AG04450 (cell line): ENCODE data around the gene SPTSSB. TPM values are rescaled to one million over a fixed set of nuclear protein-coding genes. Genes with fewer than 3 reads are reported as not detected.
A peak's percentile ranks its signal among the peaks of the same experiment; 100 is the strongest.

Experiments
- CTCF ChIA-PET: fragments of 300-600, 350-600 bp; formaldehyde crosslinking; extraction: SDS; loops from one replicate; lab custom pipeline; 2022; ENCODE audit warnings: antibody characterized with exemption, inconsistent platforms; lab: Charles Lee
- POLR2A ChIA-PET: fragments of 350-600 bp; formaldehyde crosslinking; extraction: SDS; loops from one replicate; lab custom pipeline; 2021; ENCODE audit warnings: antibody characterized with exemption, inconsistent platforms; lab: Yijun Ruan, JAX
- DNase-seq: peaks from one replicate; pipeline ENCODE4 v3.0.0-alpha.2; 2011; ENCODE audit warnings: low read depth, low spot score
- H3K27ac ChIP-seq: one replicate; pipeline ENCODE4 v1.5.1; 2012; ENCODE audit warnings: low read depth, low read length, control low read depth
- H3K27me3 ChIP-seq: one replicate; pipeline ENCODE4 v1.6.0; 2012; ENCODE audit warnings: low read length; ENCODE audit not compliant: control insufficient read depth, insufficient read depth
- H3K4me3 ChIP-seq: 2 replicates; pipeline ENCODE4 v1.5.1; 2011; ENCODE audit warnings: mild to moderate bottlenecking, low read depth, low read length, control low read depth
- H3K9me3 ChIP-seq: 2 replicates; pipeline ENCODE4 v1.5.1; 2012; ENCODE audit warnings: low read length; ENCODE audit not compliant: control insufficient read depth, insufficient read depth
- polyA plus RNA-seq: library from polyadenylated mRNA; depleted of rRNA; stranded (reverse); fragments of >200 nt; gene quantifications from 2 replicates; pipeline ENCODE4 v1.2.3, GENCODE V29; 2011
- TF ChIP-seq, protein P1 (sequence below): IDR thresholded peaks from 2 replicates; pipeline ENCODE4 v1.5.1; 2011; ENCODE audit warnings: low read depth, low read length, control low read depth, inconsistent platforms

SPTSSB gene
- polyA plus RNA-seq, 1 experiment: not detected

DNA sequence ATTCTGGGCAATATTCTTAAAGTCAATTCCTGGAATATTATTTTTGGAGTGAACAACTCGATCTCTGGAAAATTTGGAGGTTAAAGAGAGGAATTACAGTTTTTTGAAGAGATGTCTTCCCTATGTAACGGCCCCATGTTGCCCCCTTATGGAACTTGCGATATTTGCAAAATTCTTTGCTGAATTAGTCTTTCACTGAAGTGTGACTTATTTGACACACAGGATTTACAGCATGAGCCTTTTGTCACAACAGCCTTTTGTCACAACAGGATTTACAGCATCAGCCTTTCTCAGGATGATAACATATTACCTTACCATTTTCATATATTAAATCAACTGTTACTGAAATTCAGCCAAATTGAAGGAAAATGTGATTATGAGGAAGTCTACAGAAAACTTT is 37.8 kb upstream of the SPTSSB start:
- TF ChIP-seq, protein P1, sequence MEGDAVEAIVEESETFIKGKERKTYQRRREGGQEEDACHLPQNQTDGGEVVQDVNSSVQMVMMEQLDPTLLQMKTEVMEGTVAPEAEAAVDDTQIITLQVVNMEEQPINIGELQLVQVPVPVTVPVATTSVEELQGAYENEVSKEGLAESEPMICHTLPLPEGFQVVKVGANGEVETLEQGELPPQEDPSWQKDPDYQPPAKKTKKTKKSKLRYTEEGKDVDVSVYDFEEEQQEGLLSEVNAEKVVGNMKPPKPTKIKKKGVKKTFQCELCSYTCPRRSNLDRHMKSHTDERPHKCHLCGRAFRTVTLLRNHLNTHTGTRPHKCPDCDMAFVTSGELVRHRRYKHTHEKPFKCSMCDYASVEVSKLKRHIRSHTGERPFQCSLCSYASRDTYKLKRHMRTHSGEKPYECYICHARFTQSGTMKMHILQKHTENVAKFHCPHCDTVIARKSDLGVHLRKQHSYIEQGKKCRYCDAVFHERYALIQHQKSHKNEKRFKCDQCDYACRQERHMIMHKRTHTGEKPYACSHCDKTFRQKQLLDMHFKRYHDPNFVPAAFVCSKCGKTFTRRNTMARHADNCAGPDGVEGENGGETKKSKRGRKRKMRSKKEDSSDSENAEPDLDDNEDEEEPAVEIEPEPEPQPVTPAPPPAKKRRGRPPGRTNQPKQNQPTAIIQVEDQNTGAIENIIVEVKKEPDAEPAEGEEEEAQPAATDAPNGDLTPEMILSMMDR: peak; percentile 63
- POLR2A ChIA-PET: no interaction called here
- H3K27ac ChIP-seq: no peak overlapping the region
- no peak for DNase-seq
- H3K4me3 ChIP-seq: no peak overlapping the region
- H3K27me3 ChIP-seq: no peaks in the 10 kb centered on the region
- CTCF ChIA-PET: interaction anchor here (0.6 to 2.5 kb wide), 22 partner anchors 9 to 712 kb away, joined by 3 to 24 read pairs (median 4); partner anchors contain the start of gene SPTSSB
- H3K9me3 ChIP-seq: no peaks in the 10 kb centered on the region

DNA sequence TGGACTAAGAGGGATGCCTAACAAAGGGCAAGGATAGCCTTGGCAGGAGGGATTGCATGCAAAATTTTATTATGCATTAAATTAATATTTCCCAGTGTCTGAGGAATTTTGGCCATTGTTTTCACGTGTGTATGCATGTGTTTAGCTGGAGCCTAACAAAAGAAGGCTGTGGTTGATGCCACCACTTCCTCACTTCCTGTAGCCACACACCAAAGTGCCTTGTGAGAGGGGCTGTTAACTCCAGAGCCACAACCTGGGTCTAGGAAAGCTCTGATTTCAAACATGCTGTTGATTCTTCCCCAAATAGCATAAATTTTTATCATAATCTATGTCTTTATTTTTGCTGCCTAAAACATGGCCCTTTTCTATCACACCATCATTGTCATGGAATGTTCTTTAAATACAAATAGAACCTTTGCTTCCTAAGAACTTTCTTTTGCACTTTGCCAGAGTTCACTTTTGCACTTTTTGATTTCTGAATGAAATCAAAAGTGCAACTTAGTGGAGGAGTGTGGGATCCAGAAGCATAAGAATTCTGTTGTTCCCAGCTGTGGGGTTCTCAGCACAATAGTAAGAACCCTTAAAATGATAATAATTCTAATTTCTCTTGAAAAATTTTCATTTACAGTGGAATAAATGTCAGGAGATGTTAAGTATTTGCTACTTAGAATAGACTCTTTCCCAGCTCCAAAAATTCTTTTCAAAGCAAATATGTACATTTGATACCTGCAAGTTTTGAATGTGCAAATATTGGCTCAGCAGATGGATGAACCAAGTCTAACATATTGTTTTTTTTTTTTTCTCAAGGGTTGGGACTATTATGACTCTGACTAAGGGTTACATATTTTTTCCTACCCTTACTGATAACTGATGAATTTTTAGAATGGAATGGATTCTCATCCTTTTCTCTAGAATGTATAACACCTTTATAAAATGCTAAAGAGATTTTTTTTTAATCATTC is 35.6 kb upstream of the SPTSSB start:
- TF ChIP-seq, protein P1: no peak
- Histone ChIP-seq H3K27me3 (no peaks in the 10 kb centered on the region), H3K27ac (no peak overlapping the region), H3K4me3 (no peak overlapping the region), H3K9me3 (no peaks in the 10 kb centered on the region)
- no peak for DNase-seq
- CTCF ChIA-PET: interaction anchor here (0.7 to 1.5 kb wide), 2 partner anchors 132 to 139 kb away, joined by 3 to 4 read pairs; no protein-coding TSS in a partner anchor
- POLR2A ChIA-PET: no interaction called here

DNA sequence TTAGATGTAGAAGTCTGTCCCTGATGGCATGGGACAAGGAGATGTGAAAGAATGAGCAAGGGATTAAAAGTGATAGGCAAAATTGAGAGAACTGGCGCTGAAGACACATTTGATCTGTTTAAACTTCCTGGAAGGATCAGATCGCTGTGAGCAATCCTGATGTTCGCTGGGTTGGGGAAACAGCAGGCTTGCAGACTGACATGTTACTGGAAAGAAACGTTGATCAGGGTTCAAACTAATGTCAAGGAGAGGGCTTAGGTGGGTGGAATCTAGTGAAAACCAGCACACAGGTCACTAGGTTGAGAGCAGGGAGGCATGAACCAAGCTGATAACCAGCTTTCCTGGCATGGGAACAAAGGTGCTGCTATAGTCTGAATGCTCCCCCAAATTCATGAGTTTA is 34.5 kb upstream of the SPTSSB start:
- no peaks in the 10 kb centered on the region for H3K27me3 ChIP-seq
- TF ChIP-seq, protein P1: no peak
- no peak overlapping the region for H3K4me3 ChIP-seq
- DNase-seq: no peak
- ChIA-PET POLR2A (no interaction called here), CTCF (interaction anchor here (1.0 kb wide), 1 partner anchor 131 kb away, joined by 4 read pairs; no protein-coding TSS in a partner anchor)
- H3K9me3 ChIP-seq: no peaks in the 10 kb centered on the region
- no peak overlapping the region for H3K27ac ChIP-seq

DNA sequence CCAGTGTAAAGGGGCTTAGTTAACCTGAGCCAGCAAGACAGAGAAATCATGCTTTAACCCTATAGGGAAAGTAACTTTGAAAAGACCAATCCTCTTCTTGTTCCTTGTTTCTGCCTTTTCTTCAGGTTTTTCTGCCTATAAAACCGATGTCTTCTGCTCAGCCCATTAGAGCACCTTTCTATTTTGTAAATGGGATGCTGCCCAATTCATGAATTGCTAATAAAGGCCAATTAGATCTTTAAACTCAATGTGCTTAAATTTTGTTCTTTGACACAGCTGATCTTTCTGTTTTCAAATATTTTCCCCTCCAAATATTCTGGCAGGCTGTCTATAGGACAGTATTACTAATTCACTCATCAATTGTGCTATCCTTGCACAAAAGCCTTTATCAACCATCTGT is 33.8 kb upstream of the SPTSSB start:
- ChIA-PET CTCF (interaction anchor here (1.0 kb wide), 1 partner anchor 131 kb away, joined by 4 read pairs; no protein-coding TSS in a partner anchor), POLR2A (no interaction called here)
- Histone ChIP-seq H3K27ac (no peak overlapping the region), H3K4me3 (no peak overlapping the region), H3K9me3 (no peaks in the 10 kb centered on the region), H3K27me3 (no peaks in the 10 kb centered on the region)
- TF ChIP-seq, protein P1: no peak
- no peak for DNase-seq

DNA sequence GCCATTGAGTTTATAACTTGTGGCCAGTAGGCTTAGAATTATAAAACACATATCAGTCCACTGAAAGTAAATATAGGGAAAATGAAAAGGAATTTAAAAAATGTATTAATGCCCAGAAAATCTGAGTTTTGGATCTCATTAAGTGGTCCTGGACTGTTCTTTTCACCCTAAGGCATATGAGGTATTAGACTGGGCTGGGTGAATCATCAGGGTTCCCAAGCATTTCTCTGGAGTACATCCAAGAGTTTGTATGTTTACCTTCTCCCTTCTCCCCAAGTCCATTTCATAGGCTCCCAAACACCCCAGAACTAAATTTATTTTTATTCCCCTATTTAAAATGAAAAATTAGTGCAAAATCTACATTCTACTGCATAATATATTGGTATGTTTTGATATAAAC is 31.9 kb upstream of the SPTSSB start:
- POLR2A ChIA-PET: no interaction called here
- CTCF ChIA-PET: interaction anchor here (1.6 kb wide), 1 partner anchor 129 kb away, joined by 4 read pairs; no protein-coding TSS in a partner anchor
- H3K4me3 ChIP-seq: no peak overlapping the region
- no peak for DNase-seq
- no peak overlapping the region for H3K27ac ChIP-seq
- TF ChIP-seq, protein P1: no peak
- no peaks in the 10 kb centered on the region for H3K9me3 ChIP-seq
- H3K27me3 ChIP-seq: no peaks in the 10 kb centered on the region
